ENCODE data around the gene SCARF2. TPM values are rescaled to one million over a fixed set of nuclear protein-coding genes. Genes with fewer than 3 reads are reported as not detected.
A peak's percentile ranks its signal among the peaks of the same experiment; 100 is the strongest.

The SCARF2 gene
- total and polyA plus RNA-seq, 2 donors (not counting 1 experiment from before 2014, with no cell fraction given): 0.86 to 1.3 TPM

- ChIA-PET CTCF (interaction anchor here (0.6 to 1.2 kb wide), 2 partner anchors 20 to 33 kb away, joined by 3 read pairs; no protein-coding TSS in a partner anchor), POLR2A (no interaction called here)
- Histone ChIP-seq H3K4me2 (replicated peaks; ENCODE audit: low read depth, low read length, poor library complexity, severe bottlenecking) (no peak overlapping the region), H3K9ac (ENCODE audit: low read length) (no peak overlapping the region), H3K36me3 (replicated peaks in 1 of 2; ENCODE audit: control extremely low read depth in 1 of 2, control insufficient read depth in 1 of 2, extremely low read depth in 1 of 2, insufficient read depth in 2 of 2, low read length in 1 of 2) (no peaks in the 10 kb centered on the region), H3K4me3 (ENCODE audit: control extremely low read depth in 1 of 5, extremely low read depth in 1 of 5, insufficient read depth in 1 of 5, low read depth in 2 of 5, low read length in 4 of 5) (no peak overlapping the region), H3K79me2 (ENCODE audit: control insufficient read depth, insufficient read depth, low read length) (no peaks in the 10 kb centered on the region), H3K27ac (ENCODE audit: low read length in 2 of 2) (no peak overlapping the region), H4K20me1 (ENCODE audit: control insufficient read depth, insufficient read depth, low read length, poor library complexity, severe bottlenecking) (no peaks in the 10 kb centered on the region), H2AFZ (ENCODE audit: insufficient read depth, low read depth, low read length, poor library complexity, severe bottlenecking) (no peak overlapping the region), H3K27me3 (replicated peaks in 1 of 4; ENCODE audit: control extremely low read depth in 1 of 4, control insufficient read depth in 3 of 4, insufficient read depth in 4 of 4, low read length in 3 of 4) (peaks cover 0 to 46% (median 17%) of the 10 kb centered on the region in 4 experiments), H3K4me1 (ENCODE audit: control insufficient read depth in 2 of 2, insufficient read depth in 2 of 2, low read length in 2 of 2) (peaks cover 9 to 16% of the 10 kb centered on the region in 2 donors), H3K9me3 (ENCODE audit: control extremely low read depth in 1 of 3, control insufficient read depth in 2 of 3, insufficient read depth in 1 of 3, low read length in 2 of 3) (peaks cover 0 to 5% (median 0%) of the 10 kb centered on the region in 3 donors)
- ATAC-seq (ENCODE audit: low read depth) (no peak), DNase-seq (no peak)
- Mint-ChIP-seq H3K4me3 (peak overlapping the region; percentile 51), H3K27ac (no peak overlapping the region), H3K27me3 (peaks cover 24% of the 10 kb centered on the region), H3K9me3 (ENCODE audit: insufficient read depth) (no peaks in the 10 kb centered on the region), H3K4me1 (peaks cover 9% of the 10 kb centered on the region)
- WGBS (ENCODE audit: insufficient coverage): 84% methylated on average over 19 of the region's 20 CpGs
- TF ChIP-seq CTCF (IDR thresholded peaks at IDR 0.05) (no peak), EZH2 (IDR thresholded peaks at IDR 0.05; ENCODE audit: borderline replicate concordance, insufficient read depth, low read depth, low read length, poor library complexity, severe bottlenecking) (no peak)
- intact Hi-C loops (cut with micrococcal nuclease): no loop called here
Measured at GRCh38 chr22:20423008-20423905, 14.4 kb downstream of the SCARF2 start.

Data from B cell (primary cell).